Endothelial cell of umbilical vein (primary cell): ENCODE data around the gene RBM28. TPM values are rescaled to one million over a fixed set of nuclear protein-coding genes. Genes with fewer than 3 reads are reported as not detected.

Experiments
- BruUV-seq: library from RNA; stranded (reverse); fragments of 400-500 nt; replicated peaks from 2 replicates; lab custom pipeline; 2021; lab: Mats Ljungman, UMichigan
- CTCF ChIA-PET: fragments of 300-600, 350-600 bp; sonication (Branson Sonifier 250); formaldehyde crosslinking; loops from one replicate; lab custom pipeline; 2021; ENCODE audit warnings: antibody characterized with exemption, inconsistent platforms; lab: Charles Lee
- POLR2A ChIA-PET: fragments of 300-600, 350-600 bp; sonication (Branson Sonifier 250); formaldehyde crosslinking; loops from one replicate; lab custom pipeline; 2021; ENCODE audit warnings: antibody characterized with exemption, inconsistent platforms; lab: Charles Lee
- DNase-seq: peaks from one replicate; pipeline ENCODE4 v3.0.0-alpha.2; 2011; ENCODE audit warnings: low read depth, low spot score
- FAIRE-seq: peaks from 2 replicates; lab custom pipeline; 2011; peaks lifted over from hg19 to GRCh38; lab: Jason Lieb, UNC
- H2AFZ ChIP-seq: 2 replicates; pipeline ENCODE4 v1.6.0; 2012; ENCODE audit warnings: low read depth, low read length, control low read depth, inconsistent platforms
- H3K27ac ChIP-seq: 2 replicates; pipeline ENCODE4 v1.5.1; 2011; ENCODE audit warnings: low read depth, mild to moderate bottlenecking, control low read depth, low read length, moderate library complexity; ENCODE audit not compliant: insufficient read depth
- H3K27me3 ChIP-seq, 2 experiments: 2 replicates each; pipeline versions ENCODE4 v1.6.0 to v1.6.1; 2011; ENCODE audit warnings: low read length in 2 of 2, mixed read lengths in 1 of 2; ENCODE audit not compliant: control insufficient read depth in 2 of 2, insufficient read depth in 2 of 2
- H3K36me3 ChIP-seq, 2 experiments: 2 replicates in 1 of 2; 3 replicates in 1 of 2; pipeline ENCODE4 v1.5.1; 2011; ENCODE audit warnings: low read length in 2 of 2, mild to moderate bottlenecking in 1 of 2, moderate library complexity in 1 of 2; ENCODE audit not compliant: control insufficient read depth in 2 of 2, insufficient read depth in 2 of 2; ENCODE audit errors: extremely low read depth in 1 of 2
- H3K4me1 ChIP-seq: 3 replicates; pipeline ENCODE4 v1.5.1; 2011; ENCODE audit warnings: mild to moderate bottlenecking, low read length; ENCODE audit not compliant: control insufficient read depth, insufficient read depth; ENCODE audit errors: extremely low read depth
- H3K4me2 ChIP-seq: 2 replicates; pipeline ENCODE4 v1.6.1; 2011; ENCODE audit warnings: low read length, control low read depth, mixed read lengths; ENCODE audit not compliant: insufficient read depth
- H3K4me3 ChIP-seq, 3 experiments: fragments of 200-600 bp in 1 of 3; sonication (generic), shearing (Covaris generic) in 1 of 3; replicated peaks in 1 of 3; 2 replicates each; pipeline ENCODE4 v1.5.1; 2011 to 2016; ENCODE audit warnings: control low read depth in 3 of 3, low read length in 3 of 3, mild to moderate bottlenecking in 2 of 3, inconsistent platforms in 1 of 3, low read depth in 1 of 3, moderate library complexity in 1 of 3; ENCODE audit not compliant: insufficient read depth in 1 of 3
- H3K79me2 ChIP-seq: 2 replicates; pipeline ENCODE4 v1.6.0; 2012; ENCODE audit warnings: low read length, inconsistent platforms; ENCODE audit not compliant: control insufficient read depth, insufficient read depth
- H3K9ac ChIP-seq: replicated peaks from 2 replicates; pipeline ENCODE3; 2011; ENCODE audit warnings: low read length, control low read depth; ENCODE audit not compliant: insufficient read depth; ENCODE audit errors: extremely low read depth
- H3K9me1 ChIP-seq: replicated peaks from 3 replicates; pipeline ENCODE4 v1.6.0; 2011; ENCODE audit warnings: mild to moderate bottlenecking, low read length; ENCODE audit not compliant: control insufficient read depth, insufficient read depth; ENCODE audit errors: extremely low read depth
- H3K9me3 ChIP-seq: replicated peaks from 2 replicates; pipeline ENCODE4 v1.5.1; 2012; ENCODE audit warnings: low read length, inconsistent platforms; ENCODE audit not compliant: control insufficient read depth, insufficient read depth
- H4K20me1 ChIP-seq: replicated peaks from 2 replicates; pipeline ENCODE3; 2011; ENCODE audit warnings: mild to moderate bottlenecking, low read length; ENCODE audit not compliant: control insufficient read depth, insufficient read depth; ENCODE audit errors: extremely low read depth
- CTCF ChIP-seq, 2 donors: IDR thresholded peaks; 1 replicate in 1 of 2; 2 replicates in 1 of 2; pipeline ENCODE4 v1.5.1; 2011; ENCODE audit warnings: low read length in 2 of 2, mild to moderate bottlenecking in 2 of 2, moderate library complexity in 2 of 2, control low read depth in 1 of 2, inconsistent platforms in 1 of 2, low read depth in 1 of 2; ENCODE audit not compliant: insufficient read depth in 1 of 2; ENCODE audit errors: extremely low read depth in 1 of 2
- EZH2 ChIP-seq: IDR thresholded peaks from 2 replicates; pipeline ENCODE4 v1.6.1; 2012; ENCODE audit warnings: borderline replicate concordance, low read depth, mild to moderate bottlenecking, moderate library complexity, low read length, inconsistent platforms; ENCODE audit not compliant: severe bottlenecking
- FOS ChIP-seq: IDR thresholded peaks from 2 replicates; pipeline ENCODE4 v1.6.1; 2011; ENCODE audit warnings: mild to moderate bottlenecking, low read length, moderate library complexity, borderline replicate concordance; ENCODE audit not compliant: insufficient read depth
- GATA2 ChIP-seq: IDR thresholded peaks from 2 replicates; pipeline ENCODE4 v1.7.0; 2011; ENCODE audit warnings: low read depth, mild to moderate bottlenecking, moderate library complexity, mixed read lengths, low read length; ENCODE audit not compliant: insufficient read length, insufficient read depth
- JUN ChIP-seq: IDR thresholded peaks from 2 replicates; pipeline ENCODE4 v1.6.1; 2011; ENCODE audit warnings: borderline replicate concordance, low read depth; ENCODE audit not compliant: insufficient read length, insufficient read depth
- MAX ChIP-seq: IDR thresholded peaks from 2 replicates; pipeline ENCODE4 v1.6.1; 2011; ENCODE audit not compliant: insufficient read depth, insufficient read length
- MYC ChIP-seq: IDR thresholded peaks from one replicate; pipeline ENCODE4 v1.6.1; 2011; ENCODE audit warnings: mild to moderate bottlenecking, low read depth, low read length
- POLR2A ChIP-seq: IDR thresholded peaks from 2 replicates; pipeline ENCODE4 v1.6.1; 2012; ENCODE audit warnings: low read depth, mild to moderate bottlenecking, control low read depth, low read length
- POLR2AphosphoS5 ChIP-seq: IDR thresholded peaks from 2 replicates; pipeline ENCODE4 v1.6.1; 2012; ENCODE audit warnings: low read depth, mild to moderate bottlenecking, control low read depth, low read length, moderate library complexity; ENCODE audit not compliant: insufficient read depth
- dilution Hi-C: fragments of 300-500 bp; cut with MboI; formaldehyde crosslinking; loops from one replicate; pipeline ENCODE4 v1.15.0; 2019; ENCODE audit warnings: low sequenced_read_pairs; ENCODE audit not compliant: extremely low pct_ligation_motif_present
- intact Hi-C: fragments of 100-400 bp; cut with micrococcal nuclease; formaldehyde crosslinking; loops from one replicate; pipeline ENCODE4 v1.10.0; 2022
- polyA plus RNA-seq, 4 experiments: library from polyadenylated mRNA; depleted of rRNA in 3 of 4; stranded (reverse) in 3 of 4; unstranded in 1 of 4; fragments of >200 nt; gene quantifications; 2 replicates each; pipeline versions ENCODE4 v1.2.1 to v1.2.3, GENCODE V29; 2011 to 2012; ENCODE audit warnings: missing spikeins in 1 of 4
- total RNA-seq: library from RNA; stranded (reverse); gene quantifications from 2 replicates; pipeline ENCODE4 v1.2.3, GENCODE V29; 2021

The RBM28 gene
- total and polyA plus RNA-seq, 2 donors (not counting 3 experiments of a cell fraction or from before 2014, with no cell fraction given), result 11.6 to 58.7 TPM

- Histone ChIP-seq H2AFZ (no peak overlapping the region), H3K36me3 (no peaks in the 10 kb centered on the region), H3K9me1 (no peaks in the 10 kb centered on the region), H4K20me1 (no peaks in the 10 kb centered on the region), H3K27ac (no peak overlapping the region), H3K4me1 (peaks cover 9% of the 10 kb centered on the region), H3K4me2 (no peak overlapping the region), H3K9ac (no peak overlapping the region), H3K79me2 (no peaks in the 10 kb centered on the region), H3K4me3 (no peak overlapping the region), H3K9me3 (no peaks in the 10 kb centered on the region), H3K27me3 (peaks cover 46 to 47% of the 10 kb centered on the region in 2 experiments)
- intact Hi-C loops, result no loop called here
- ChIA-PET POLR2A (no interaction called here), CTCF (no interaction called here)
- BruUV-seq, result no TSS peak
- DNase-seq (no peak), FAIRE-seq (no peak)
- TF ChIP-seq MAX (no peak), JUN (no peak), GATA2 (no peak), EZH2 (no peak), FOS (no peak), MYC (no peak), POLR2AphosphoS5 (no peak), POLR2A (no peak), CTCF (IDR thresholded peaks at IDR 0.05; ENCODE audit: extremely low read depth in 1 of 2, insufficient read depth in 1 of 2, low read depth in 1 of 2, low read length in 2 of 2) (no peak)
- dilution Hi-C loops, result no loop called here
Observed at GRCh38 chr7:128274246-128274883, 69.3 kb downstream of the RBM28 start.
